Stimulated activated CD8-positive, alpha-beta memory T cell treated with anti-CD3 and anti-CD28 coated beads, Interleukin-15, amount 100 ng/mL, for 1 hour (primary cell): ENCODE measurements around the gene OLFM1.

Source experiments
- DNase-seq: peaks from one replicate; pipeline ENCODE4 v3.0.0-alpha.2; 2020; ENCODE audit warnings: low read depth

OLFM1 gene

GRCh38 chr9:135087489-135087792 is at the start of gene OLFM1:
Gene OLFM1 (plus strand): TSS chr9:135087668. CDS start chr9:135087990, 322 bp downstream.
- no peak for DNase-seq

GRCh38 chr9:135038331-135038730 is 49.1 kb upstream of the OLFM1 start:
- no peak for DNase-seq

GRCh38 chr9:135038826-135039225 is 48.6 kb upstream of the OLFM1 start:
- DNase-seq: no peak

- no peak for DNase-seq
Measured at GRCh38 chr9:135039266-135039870, 48.1 kb upstream of the OLFM1 start.

GRCh38 chr9:135039916-135040645 is 47.4 kb upstream of the OLFM1 start:
- DNase-seq: no peak

- no peak for DNase-seq
Measured at GRCh38 chr9:135040892-135041291, 46.6 kb upstream of the OLFM1 start.

GRCh38 chr9:135043345-135043744 is 44.1 kb upstream of the OLFM1 start:
- no peak for DNase-seq

- no peak for DNase-seq
Measured at GRCh38 chr9:135045264-135045927, 42.1 kb upstream of the OLFM1 start.

- DNase-seq: no peak
Measured at GRCh38 chr9:135045928-135046738, 41.3 kb upstream of the OLFM1 start.

- DNase-seq: no peak
Measured at GRCh38 chr9:135046739-135047350, 40.6 kb upstream of the OLFM1 start.

GRCh38 chr9:135047521-135047920 is 39.9 kb upstream of the OLFM1 start:
- DNase-seq: no peak

- no peak for DNase-seq
Measured at GRCh38 chr9:135048046-135048757, 39.3 kb upstream of the OLFM1 start.

GRCh38 chr9:135048758-135049444 is 38.6 kb upstream of the OLFM1 start:
- DNase-seq: no peak

- DNase-seq: no peak
Measured at GRCh38 chr9:135049460-135049859, 38.0 kb upstream of the OLFM1 start.

- no peak for DNase-seq
Measured at GRCh38 chr9:135050072-135050990, 37.1 kb upstream of the OLFM1 start.

- DNase-seq: no peak
Measured at GRCh38 chr9:135051316-135052038, 36.0 kb upstream of the OLFM1 start.

GRCh38 chr9:135053133-135053532 is 34.3 kb upstream of the OLFM1 start:
- DNase-seq: no peak

GRCh38 chr9:135055181-135055580 is 32.3 kb upstream of the OLFM1 start:
- DNase-seq: no peak

- DNase-seq: no peak
Measured at GRCh38 chr9:135056541-135056940, 30.9 kb upstream of the OLFM1 start.
